Measurements from ENCODE around the gene FILIP1L.

GRCh38 chr3:100110162-100110561, 4.1 kb downstream of the FILIP1L start:
- TF ChIP-seq POLR2A (IDR thresholded peaks at IDR 0.05), result no peak
- TF ChIP-seq, protein P1, sequence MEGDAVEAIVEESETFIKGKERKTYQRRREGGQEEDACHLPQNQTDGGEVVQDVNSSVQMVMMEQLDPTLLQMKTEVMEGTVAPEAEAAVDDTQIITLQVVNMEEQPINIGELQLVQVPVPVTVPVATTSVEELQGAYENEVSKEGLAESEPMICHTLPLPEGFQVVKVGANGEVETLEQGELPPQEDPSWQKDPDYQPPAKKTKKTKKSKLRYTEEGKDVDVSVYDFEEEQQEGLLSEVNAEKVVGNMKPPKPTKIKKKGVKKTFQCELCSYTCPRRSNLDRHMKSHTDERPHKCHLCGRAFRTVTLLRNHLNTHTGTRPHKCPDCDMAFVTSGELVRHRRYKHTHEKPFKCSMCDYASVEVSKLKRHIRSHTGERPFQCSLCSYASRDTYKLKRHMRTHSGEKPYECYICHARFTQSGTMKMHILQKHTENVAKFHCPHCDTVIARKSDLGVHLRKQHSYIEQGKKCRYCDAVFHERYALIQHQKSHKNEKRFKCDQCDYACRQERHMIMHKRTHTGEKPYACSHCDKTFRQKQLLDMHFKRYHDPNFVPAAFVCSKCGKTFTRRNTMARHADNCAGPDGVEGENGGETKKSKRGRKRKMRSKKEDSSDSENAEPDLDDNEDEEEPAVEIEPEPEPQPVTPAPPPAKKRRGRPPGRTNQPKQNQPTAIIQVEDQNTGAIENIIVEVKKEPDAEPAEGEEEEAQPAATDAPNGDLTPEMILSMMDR (IDR thresholded peaks at IDR 0.05), result no peak
- no peak for TF ChIP-seq POLR2AphosphoS5 (IDR thresholded peaks at IDR 0.05)
